Ovary (tissue), 3 donors: ENCODE measurements around the gene EPAS1.

Experiments
- POLR2A ChIP-seq: fragments of 450-650 bp; IDR thresholded peaks from one replicate; pipeline ENCODE4 v1.6.1; 2017; ENCODE audit warnings: antibody characterized with exemption, mild to moderate bottlenecking, moderate library complexity
- TF ChIP-seq, protein P1 (sequence below), 3 donors: fragments of 450-650 bp in 2 of 3; fragments of 200-600 bp in 1 of 3; IDR thresholded peaks; one replicate each; pipeline versions ENCODE4 v1.5.1 to v1.8.0; 2016 to 2022; ENCODE audit warnings: antibody characterized with exemption in 3 of 3, mild to moderate bottlenecking in 1 of 3
- donor health status: DM: no; HTN: no; CAD: no.

DNA sequence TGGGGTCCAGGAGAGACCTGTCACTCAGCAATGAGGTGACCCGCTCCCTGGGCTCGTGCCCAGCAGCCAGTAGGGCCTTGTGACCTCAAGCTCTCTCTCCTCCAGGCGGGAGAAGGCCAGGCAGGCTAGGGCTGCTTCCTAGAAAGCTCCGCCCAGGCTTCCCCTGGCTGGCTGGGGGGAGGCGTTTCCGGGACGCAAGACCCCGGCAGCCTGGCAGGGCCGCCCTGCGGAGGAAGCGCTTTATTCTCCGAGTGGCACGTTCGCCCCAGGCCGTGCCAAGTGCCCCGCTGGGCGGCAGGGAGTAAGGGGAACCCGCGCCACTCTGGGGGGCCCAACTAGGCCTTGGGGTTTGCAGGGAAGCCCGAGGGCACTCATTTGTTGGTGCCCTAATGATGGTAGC lies 21.2 kb upstream of the EPAS1 start:
- TF ChIP-seq, protein P1, sequence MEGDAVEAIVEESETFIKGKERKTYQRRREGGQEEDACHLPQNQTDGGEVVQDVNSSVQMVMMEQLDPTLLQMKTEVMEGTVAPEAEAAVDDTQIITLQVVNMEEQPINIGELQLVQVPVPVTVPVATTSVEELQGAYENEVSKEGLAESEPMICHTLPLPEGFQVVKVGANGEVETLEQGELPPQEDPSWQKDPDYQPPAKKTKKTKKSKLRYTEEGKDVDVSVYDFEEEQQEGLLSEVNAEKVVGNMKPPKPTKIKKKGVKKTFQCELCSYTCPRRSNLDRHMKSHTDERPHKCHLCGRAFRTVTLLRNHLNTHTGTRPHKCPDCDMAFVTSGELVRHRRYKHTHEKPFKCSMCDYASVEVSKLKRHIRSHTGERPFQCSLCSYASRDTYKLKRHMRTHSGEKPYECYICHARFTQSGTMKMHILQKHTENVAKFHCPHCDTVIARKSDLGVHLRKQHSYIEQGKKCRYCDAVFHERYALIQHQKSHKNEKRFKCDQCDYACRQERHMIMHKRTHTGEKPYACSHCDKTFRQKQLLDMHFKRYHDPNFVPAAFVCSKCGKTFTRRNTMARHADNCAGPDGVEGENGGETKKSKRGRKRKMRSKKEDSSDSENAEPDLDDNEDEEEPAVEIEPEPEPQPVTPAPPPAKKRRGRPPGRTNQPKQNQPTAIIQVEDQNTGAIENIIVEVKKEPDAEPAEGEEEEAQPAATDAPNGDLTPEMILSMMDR (IDR thresholded peaks at IDR 0.05) = no peak
- no peak for TF ChIP-seq POLR2A
